Keratinocyte (primary cell): ENCODE measurements around the gene ALKBH5.

ENCODE experiments used
- CTCF ChIP-seq, 3 experiments: IDR thresholded peaks in 1 of 3; conservative IDR thresholded peaks in 1 of 3; optimal IDR thresholded peaks in 1 of 3; 2 replicates in 2 of 3; 3 replicates in 1 of 3; pipeline versions ENCODE3 to v1.5.1; 2011; ENCODE audit warnings: low read length in 3 of 3, mild to moderate bottlenecking in 3 of 3, moderate library complexity in 2 of 3, control low read depth in 1 of 3, inconsistent platforms in 1 of 3; ENCODE audit not compliant: insufficient read depth in 2 of 3; ENCODE audit errors: extremely low read depth in 1 of 3
- EZH2 ChIP-seq: IDR thresholded peaks from one replicate; pipeline ENCODE4 v1.6.1; 2012; ENCODE audit warnings: inconsistent platforms, mild to moderate bottlenecking, low read length, moderate library complexity

GRCh38 chr17:18254888-18255649 lies 71.4 kb downstream of the ALKBH5 start:
- no peak for TF ChIP-seq EZH2
- TF ChIP-seq CTCF (optimal IDR thresholded peaks at IDR 0.05 in 1 of 3, IDR thresholded peaks at IDR 0.05 in 1 of 3, conservative IDR thresholded peaks at IDR 0.05 in 1 of 3; ENCODE audit: extremely low read depth in 1 of 3, insufficient read depth in 2 of 3, low read length in 3 of 3): no peak
